K562 (cell line): ENCODE measurements around the gene USP32. TPM values are rescaled to one million over a fixed set of nuclear protein-coding genes. Genes with fewer than 3 reads are reported as not detected.

Source experiments
- ATAC-seq: fragments of 200-7000 bp; cut with Tn5 transposase; 3 replicates; pipeline ENCODE4 v1.9.1; 2020; ENCODE audit warnings: moderate library complexity
- BruUV-seq: library from RNA; stranded (reverse); fragments of 400-500 nt; replicated peaks from 2 replicates; lab custom pipeline; 2021; lab: Mats Ljungman, UMichigan
- CTCF ChIA-PET: fragments of 300-600 bp; formaldehyde crosslinking; extraction: SDS; loops from one replicate; lab custom pipeline; 2021; ENCODE audit warnings: low intra/inter-chr PET ratio; lab: Yijun Ruan, JAX
- POLR2A ChIA-PET: fragments of 300-600, 350-650 bp; sonication (Branson Sonifier 250); formaldehyde crosslinking; extraction: SDS; loops from one replicate; lab custom pipeline; 2021; ENCODE audit warnings: antibody characterized with exemption, inconsistent platforms; lab: Yijun Ruan, JAX
- DNase-seq, 4 experiments: peaks; one replicate each; pipeline versions ENCODE4 v3.0.0 to v3.0.0-alpha.2; 2011 to 2018; ENCODE audit warnings: low spot score in 3 of 4, mixed read lengths in 3 of 4; ENCODE audit errors: extremely low read depth in 1 of 4
- FAIRE-seq: peaks from 2 replicates; lab custom pipeline; 2011; peaks lifted over from hg19 to GRCh38; lab: Jason Lieb, UNC
- H2AFZ ChIP-seq: 2 replicates; pipeline ENCODE4 v1.6.0; 2011; ENCODE audit warnings: low read depth, low read length, control low read depth, inconsistent platforms
- H3K27ac ChIP-seq: fragments of 200-600 bp; 3 replicates; pipeline ENCODE4 v1.8.0; 2011; ENCODE audit warnings: low read depth, mild to moderate bottlenecking, control low read depth, inconsistent platforms, low read length, moderate library complexity, mixed read lengths; ENCODE audit errors: extremely low read depth
- H3K27me3 ChIP-seq, 2 experiments: fragments of 300-600 bp in 1 of 2; 2 replicates in 1 of 2; 3 replicates in 1 of 2; pipeline versions ENCODE4 v1.6.0 to v1.8.0; 2011; ENCODE audit warnings: inconsistent platforms in 2 of 2, low read length in 2 of 2, mild to moderate bottlenecking in 1 of 2, mixed read lengths in 1 of 2, moderate library complexity in 1 of 2; ENCODE audit not compliant: control insufficient read depth in 2 of 2, insufficient read depth in 2 of 2
- H3K36me3 ChIP-seq: fragments of 300-600 bp; 3 replicates; pipeline ENCODE4 v1.8.0; 2011; ENCODE audit warnings: mild to moderate bottlenecking, low read length, inconsistent platforms; ENCODE audit not compliant: control insufficient read depth, insufficient read depth
- H3K4me1 ChIP-seq, 2 experiments: fragments of 200-600 bp in 1 of 2; replicated peaks in 1 of 2; 2 replicates in 1 of 2; 3 replicates in 1 of 2; pipeline versions ENCODE4 v1.5.1 to v1.8.0; 2011; ENCODE audit warnings: inconsistent platforms in 2 of 2, low read length in 2 of 2, mild to moderate bottlenecking in 1 of 2, mixed read lengths in 1 of 2, moderate library complexity in 1 of 2; ENCODE audit not compliant: control insufficient read depth in 2 of 2, insufficient read depth in 2 of 2
- H3K4me2 ChIP-seq: 2 replicates; pipeline ENCODE4 v1.6.1; 2011; ENCODE audit warnings: low read length, control low read depth, inconsistent platforms, mixed read lengths; ENCODE audit not compliant: insufficient read depth
- H3K4me3 ChIP-seq: fragments of 200-600 bp; sonication (generic), shearing (Covaris generic); 2 replicates; pipeline ENCODE4 v1.5.1; 2016; ENCODE audit warnings: control low read depth, inconsistent platforms
- H3K79me2 ChIP-seq: fragments of 200-600 bp; 3 replicates; pipeline ENCODE4 v1.8.0; 2011; ENCODE audit warnings: low read length, inconsistent platforms; ENCODE audit not compliant: control insufficient read depth, insufficient read depth
- H3K9ac ChIP-seq, 2 experiments: 2 replicates each; pipeline versions ENCODE4 v1.6.0 to v1.6.1; 2011; ENCODE audit warnings: low read depth in 2 of 2, low read length in 2 of 2, control low read depth in 1 of 2, inconsistent platforms in 1 of 2, mild to moderate bottlenecking in 1 of 2, mixed read lengths in 1 of 2; ENCODE audit not compliant: insufficient read depth in 1 of 2
- H3K9me1 ChIP-seq: one replicate; pipeline ENCODE4 v1.6.0; 2011; ENCODE audit warnings: inconsistent platforms, mild to moderate bottlenecking, low read length, moderate library complexity; ENCODE audit not compliant: control insufficient read depth, insufficient read depth
- H3K9me3 ChIP-seq: replicated peaks from 2 replicates; pipeline ENCODE4 v1.5.1; 2011; ENCODE audit warnings: low read depth, low read length, inconsistent platforms; ENCODE audit not compliant: control insufficient read depth, insufficient read depth
- H4K20me1 ChIP-seq: replicated peaks from 2 replicates; pipeline ENCODE4 v1.6.1; 2011; ENCODE audit warnings: low read length, inconsistent platforms, mixed read lengths; ENCODE audit not compliant: control insufficient read depth, insufficient read depth
- C11orf30 ChIP-seq: fragments of 450-650 bp; IDR thresholded peaks from 2 replicates; pipeline ENCODE4 v1.6.1; 2016; ENCODE audit warnings: low read depth, mild to moderate bottlenecking
- CBX3 ChIP-seq, 2 experiments: IDR thresholded peaks; 1 replicate in 1 of 2; 2 replicates in 1 of 2; pipeline ENCODE4 v1.6.1; 2012; ENCODE audit warnings: inconsistent platforms in 2 of 2, low read length in 2 of 2, borderline replicate concordance in 1 of 2, control low read depth in 1 of 2
- ETV5 ChIP-seq: sonication (generic); formaldehyde crosslinking; IDR thresholded peaks from 2 replicates; pipeline ENCODE4 v1.4.0; 2020; ENCODE audit warnings: low read depth, mild to moderate bottlenecking, missing genetic modification reagents
- PHB2 ChIP-seq: fragments of 450-650 bp; IDR thresholded peaks from 2 replicates; pipeline ENCODE4 v1.6.1; 2017; ENCODE audit warnings: low read depth
- ZNF124 ChIP-seq: sonication (generic); formaldehyde crosslinking; IDR thresholded peaks from 2 replicates; pipeline ENCODE4 v1.8.1; 2022; ENCODE audit warnings: missing genetic modification reagents
- ZNF316 ChIP-seq: fragments of 450-650 bp; IDR thresholded peaks from 2 replicates; pipeline ENCODE4 v1.6.1; 2016
- in situ Hi-C: fragments of 300-500 bp; cut with MboI; formaldehyde crosslinking; loops from 4 replicates; pipeline ENCODE4 v1.15.0; 2018; ENCODE audit warnings: inconsistent platforms, mixed read lengths
- intact Hi-C: fragments of 100-400 bp; cut with micrococcal nuclease; formaldehyde crosslinking; loops from 2 replicates; pipeline ENCODE4 v1.14.2; 2022
- polyA plus RNA-seq, 8 experiments: library from polyadenylated mRNA; depleted of rRNA in 4 of 8; stranded (reverse) in 5 of 8; unstranded in 3 of 8; fragments of >200 nt; fragmentation: Nextera tagmentation in 2 of 8; fragmentation: Illumina TruSeq in 1 of 8; extraction: Ambion mirVana in 2 of 8; extraction: Trizol in 1 of 8; gene quantifications; 2 replicates each; pipeline versions ENCODE4 v1.2.1 to v1.2.3, GENCODE V29; 2011 to 2014; ENCODE audit warnings: inconsistent platforms in 1 of 8, missing spikeins in 1 of 8
- total RNA-seq, 7 experiments: library from RNA; depleted of rRNA in 6 of 7; stranded (reverse); fragments of >200 nt in 6 of 7; fragmentation: Illumina TruSeq in 2 of 7; extraction: Trizol in 2 of 7; gene quantifications; 2 replicates each; pipeline versions ENCODE4 v1.2.1 to v1.2.3, GENCODE V29; 2011 to 2021; ENCODE audit warnings: low replicate concordance in 1 of 7
- TF ChIP-seq, protein P1 (sequence below), 3 experiments: fragments of 200-800 bp in 1 of 3; fragments of 250-450 bp in 1 of 3; fragments of 450-650 bp in 1 of 3; sonication (Bioruptor Pico) in 1 of 3; sonication (Bioruptor generic) in 1 of 3; formaldehyde crosslinking in 1 of 3; IDR thresholded peaks; 2 replicates each; pipeline versions ENCODE4 v1.6.1 to v1.8.0; 2016 to 2022; ENCODE audit warnings: mild to moderate bottlenecking in 2 of 3, missing genetic modification characterization in 2 of 3, missing compliant biosample characterization in 1 of 3, moderate library complexity in 1 of 3
- TF ChIP-seq, protein P2 (sequence below): sonication (generic); formaldehyde crosslinking; IDR thresholded peaks from 2 replicates; pipeline ENCODE4 v1.8.0; 2022; ENCODE audit warnings: missing genetic modification reagents, mild to moderate bottlenecking, borderline replicate concordance

USP32 gene
- total and polyA plus RNA-seq, 9 of the 15 experiments (the other 6 are each of a cell fraction or from before 2014, with no cell fraction given), result 18.0 to 69.3 (median 47.1) TPM

DNA sequence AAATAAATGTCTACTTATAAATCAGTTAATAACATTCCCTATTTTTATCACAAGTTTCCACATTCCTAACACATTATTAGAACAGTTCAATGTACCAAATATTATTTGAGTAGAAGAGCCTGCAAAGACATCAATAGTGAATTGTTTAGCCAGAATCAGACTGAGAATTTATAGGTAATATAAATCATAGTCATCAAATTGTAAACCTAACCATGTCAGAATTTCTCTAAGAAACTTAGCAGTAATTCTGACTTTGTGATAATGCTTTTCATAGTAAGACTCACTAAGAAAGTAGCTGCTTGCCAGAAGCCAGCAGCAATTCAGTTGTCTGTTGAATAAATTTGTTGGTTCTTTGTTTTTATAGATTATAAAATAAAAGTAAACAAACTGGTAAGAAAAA, 111.3 kb downstream of the USP32 start:
- H3K9me3 ChIP-seq, result no peaks in the 10 kb centered on the region
- H3K4me2 ChIP-seq, result no peak overlapping the region
- TF ChIP-seq ETV5 (CRISPR knock-in tag), result no peak
- TF ChIP-seq PHB2, result no peak
- TF ChIP-seq, protein P1, sequence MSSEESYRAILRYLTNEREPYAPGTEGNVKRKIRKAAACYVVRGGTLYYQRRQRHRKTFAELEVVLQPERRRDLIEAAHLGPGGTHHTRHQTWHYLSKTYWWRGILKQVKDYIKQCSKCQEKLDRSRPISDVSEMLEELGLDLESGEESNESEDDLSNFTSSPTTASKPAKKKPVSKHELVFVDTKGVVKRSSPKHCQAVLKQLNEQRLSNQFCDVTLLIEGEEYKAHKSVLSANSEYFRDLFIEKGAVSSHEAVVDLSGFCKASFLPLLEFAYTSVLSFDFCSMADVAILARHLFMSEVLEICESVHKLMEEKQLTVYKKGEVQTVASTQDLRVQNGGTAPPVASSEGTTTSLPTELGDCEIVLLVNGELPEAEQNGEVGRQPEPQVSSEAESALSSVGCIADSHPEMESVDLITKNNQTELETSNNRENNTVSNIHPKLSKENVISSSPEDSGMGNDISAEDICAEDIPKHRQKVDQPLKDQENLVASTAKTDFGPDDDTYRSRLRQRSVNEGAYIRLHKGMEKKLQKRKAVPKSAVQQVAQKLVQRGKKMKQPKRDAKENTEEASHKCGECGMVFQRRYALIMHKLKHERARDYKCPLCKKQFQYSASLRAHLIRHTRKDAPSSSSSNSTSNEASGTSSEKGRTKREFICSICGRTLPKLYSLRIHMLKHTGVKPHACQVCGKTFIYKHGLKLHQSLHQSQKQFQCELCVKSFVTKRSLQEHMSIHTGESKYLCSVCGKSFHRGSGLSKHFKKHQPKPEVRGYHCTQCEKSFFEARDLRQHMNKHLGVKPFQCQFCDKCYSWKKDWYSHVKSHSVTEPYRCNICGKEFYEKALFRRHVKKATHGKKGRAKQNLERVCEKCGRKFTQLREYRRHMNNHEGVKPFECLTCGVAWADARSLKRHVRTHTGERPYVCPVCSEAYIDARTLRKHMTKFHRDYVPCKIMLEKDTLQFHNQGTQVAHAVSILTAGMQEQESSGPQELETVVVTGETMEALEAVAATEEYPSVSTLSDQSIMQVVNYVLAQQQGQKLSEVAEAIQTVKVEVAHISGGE (CRISPR knock-in tag; IDR thresholded peaks at IDR 0.05), result 0 out of 6 replicates have a peak, but pooled peaks of 1 of the 3 experiments have one; percentile 20
- TF ChIP-seq ZNF124 (CRISPR knock-in tag), result no peak
- TF ChIP-seq CBX3 (IDR thresholded peaks at IDR 0.05; ENCODE audit: borderline replicate concordance in 1 of 2, low read length in 2 of 2), result no peak
- peak; percentile 47 for TF ChIP-seq ZNF316
- TF ChIP-seq, protein P2, sequence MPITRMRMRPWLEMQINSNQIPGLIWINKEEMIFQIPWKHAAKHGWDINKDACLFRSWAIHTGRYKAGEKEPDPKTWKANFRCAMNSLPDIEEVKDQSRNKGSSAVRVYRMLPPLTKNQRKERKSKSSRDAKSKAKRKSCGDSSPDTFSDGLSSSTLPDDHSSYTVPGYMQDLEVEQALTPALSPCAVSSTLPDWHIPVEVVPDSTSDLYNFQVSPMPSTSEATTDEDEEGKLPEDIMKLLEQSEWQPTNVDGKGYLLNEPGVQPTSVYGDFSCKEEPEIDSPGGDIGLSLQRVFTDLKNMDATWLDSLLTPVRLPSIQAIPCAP (CRISPR knock-in tag), result no peak
- 0 out of 2 replicates have a peak, but pooled peaks have one; percentile 11 for TF ChIP-seq C11orf30
- H3K4me3 ChIP-seq, result no peak overlapping the region
- H3K79me2 ChIP-seq, result peaks cover 10% of the 10 kb centered on the region; the same call in 2 of the 3 replicates
- ChIA-PET POLR2A (no interaction called here), CTCF (no interaction called here)
- no peak for ATAC-seq
- peaks cover 31% of the 10 kb centered on the region; the same call in 2 of the 3 replicates for H3K36me3 ChIP-seq
- peaks cover 0 to 3% of the 10 kb centered on the region in 2 experiments; a peak in 1 of 5 replicates for H3K4me1 ChIP-seq
- FAIRE-seq, result no peak
- no peak overlapping the region for H2AFZ ChIP-seq
- H4K20me1 ChIP-seq, result no peaks in the 10 kb centered on the region
- no peak for DNase-seq
- no peaks in the 10 kb centered on the region for H3K27me3 ChIP-seq
- H3K9ac ChIP-seq, result no peak overlapping the region
- in situ Hi-C loops (no loop called here), intact Hi-C loops (no loop called here)
- H3K9me1 ChIP-seq, result no peaks in the 10 kb centered on the region
- BruUV-seq, result no TSS peak
- H3K27ac ChIP-seq, result no peak overlapping the region
